Aorta (tissue), 5 donors: ENCODE data around the gene MAP4K3. TPM values are rescaled to one million over a fixed set of nuclear protein-coding genes. Genes with fewer than 3 reads are reported as not detected.

Experiments used
- ATAC-seq: fragments of 200-7000 bp; cut with Tn5 transposase; one replicate; pipeline ENCODE4 v1.9.1; 2022; ENCODE audit warnings: moderate library complexity; ENCODE audit not compliant: low FRiP score
- DNase-seq, 2 donors: peaks; one replicate each; pipeline ENCODE4 v3.0.0-alpha.2; 2020
- H3K27ac ChIP-seq, 2 donors: one replicate each; pipeline ENCODE4 v1.5.1; 2013; ENCODE audit warnings: low read length in 2 of 2, mild to moderate bottlenecking in 2 of 2, moderate library complexity in 2 of 2, control low read depth in 1 of 2, inconsistent platforms in 1 of 2, low read depth in 1 of 2
- H3K27me3 ChIP-seq, 2 donors: one replicate each; pipeline ENCODE4 v1.6.1; 2013; ENCODE audit warnings: control low read depth in 1 of 2, low read length in 1 of 2, mild to moderate bottlenecking in 1 of 2, moderate library complexity in 1 of 2; ENCODE audit not compliant: insufficient read depth in 2 of 2, control insufficient read depth in 1 of 2
- H3K36me3 ChIP-seq, 2 donors: one replicate each; pipeline ENCODE4 v1.6.1; 2013; ENCODE audit warnings: control low read depth in 1 of 2, low read length in 1 of 2, mild to moderate bottlenecking in 1 of 2; ENCODE audit not compliant: insufficient read depth in 2 of 2, control insufficient read depth in 1 of 2
- H3K4me1 ChIP-seq, 2 donors: one replicate each; pipeline ENCODE4 v1.6.1; 2013; ENCODE audit warnings: low read length in 2 of 2, control low read depth in 1 of 2, mild to moderate bottlenecking in 1 of 2, moderate library complexity in 1 of 2; ENCODE audit not compliant: insufficient read depth in 2 of 2, control insufficient read depth in 1 of 2
- H3K4me3 ChIP-seq, 2 donors: one replicate each; pipeline ENCODE4 v1.5.1; 2013; ENCODE audit warnings: low read length in 2 of 2, control low read depth in 1 of 2, mild to moderate bottlenecking in 1 of 2
- H3K9me3 ChIP-seq: one replicate; pipeline ENCODE4 v1.6.1; 2013; ENCODE audit warnings: mild to moderate bottlenecking, low read length; ENCODE audit not compliant: control insufficient read depth
- WGBS, 2 donors: extraction: QIAGEN DNeasy Blood & Tissue Kit; methylation state at CpG; one replicate each; pipeline ENCODE4 v1.1.7; 2013; 5-methylcytosine and 5-hydroxymethylcytosine counted together
- intact Hi-C, 2 donors: fragments of 100-400 bp; cut with DNase I; formaldehyde crosslinking; loops; one replicate each; pipeline versions ENCODE4 v1.14.2 to v1.15.0; 2022
- polyA plus RNA-seq, 2 donors: library from polyadenylated mRNA; stranded (reverse); fragments of 200-250 nt; gene quantifications; one replicate each; pipeline ENCODE4 v1.2.3, GENCODE V29; 2013
- total RNA-seq, 2 donors: library from RNA; stranded (reverse); fragmentation: NEBNext Ultra II Directional; extraction: Animal tissue kit (Norgen Biotek cat#: 25700); gene quantifications; one replicate each; pipeline ENCODE4 v1.2.1, GENCODE V29; 2021
- donor health status: healthy with polysubstance abuse.
- donor health status: Bipolar disorder and iron deficiency.
- donor health status: DM: no; HTN: no; CAD: no.
- donor health status: DM: no; HTN: no; CAD: no.
- donor health status: DM: yes; HTN: yes; CAD: no.

MAP4K3 gene
- total and polyA plus RNA-seq, 4 donors: 13.9 to 50.8 (median 32.9) TPM

- ATAC-seq (no peak), DNase-seq (no peak)
- Histone ChIP-seq H3K27ac (peak overlapping the region in 1 of 2 donors; percentile 59), H3K36me3 (no peaks in the 10 kb centered on the region), H3K4me1 (peaks cover 0 to 6% of the 10 kb centered on the region in 2 donors), H3K9me3 (no peaks in the 10 kb centered on the region), H3K4me3 (no peak overlapping the region), H3K27me3 (no peaks in the 10 kb centered on the region)
- intact Hi-C loops: no loop called here
- 60 to 63% methylated on average over 6 of the region's 6 CpGs for WGBS, 2 donors
Observed at GRCh38 chr2:39419282-39420223, 17.5 kb downstream of the MAP4K3 start.

GRCh38 chr2:39418491-39418890 lies 18.6 kb downstream of the MAP4K3 start:
- WGBS, 2 donors: 48 to 50% methylated on average over 5 of the region's 5 CpGs
- intact Hi-C loops: no loop called here
- H3K27ac ChIP-seq: peak overlapping the region in 1 of 2 donors; percentile 57

GRCh38 chr2:39416140-39416539 lies 20.9 kb downstream of the MAP4K3 start:
- Histone ChIP-seq H3K4me1 (peaks cover 5 to 14% of the 10 kb centered on the region in 2 donors), H3K36me3 (no peaks in the 10 kb centered on the region), H3K4me3 (no peak overlapping the region), H3K27ac (no peak overlapping the region), H3K27me3 (no peaks in the 10 kb centered on the region), H3K9me3 (no peaks in the 10 kb centered on the region)
- intact Hi-C loops: no loop called here
- no peak for ATAC-seq
- DNase-seq: no peak
- 34% methylated on average over 2 of the region's 2 CpGs for WGBS, 2 donors

More at GRCh38 chr2:39418491-39418890, 18.6 kb downstream of the MAP4K3 start:
- Histone ChIP-seq H3K36me3 (no peaks in the 10 kb centered on the region), H3K27me3 (no peaks in the 10 kb centered on the region), H3K9me3 (no peaks in the 10 kb centered on the region), H3K4me1 (peaks cover 1 to 12% of the 10 kb centered on the region in 2 donors), H3K4me3 (peak overlapping the region in 1 of 2 donors; percentile 34)
- ATAC-seq: no peak
- no peak for DNase-seq

DNA sequence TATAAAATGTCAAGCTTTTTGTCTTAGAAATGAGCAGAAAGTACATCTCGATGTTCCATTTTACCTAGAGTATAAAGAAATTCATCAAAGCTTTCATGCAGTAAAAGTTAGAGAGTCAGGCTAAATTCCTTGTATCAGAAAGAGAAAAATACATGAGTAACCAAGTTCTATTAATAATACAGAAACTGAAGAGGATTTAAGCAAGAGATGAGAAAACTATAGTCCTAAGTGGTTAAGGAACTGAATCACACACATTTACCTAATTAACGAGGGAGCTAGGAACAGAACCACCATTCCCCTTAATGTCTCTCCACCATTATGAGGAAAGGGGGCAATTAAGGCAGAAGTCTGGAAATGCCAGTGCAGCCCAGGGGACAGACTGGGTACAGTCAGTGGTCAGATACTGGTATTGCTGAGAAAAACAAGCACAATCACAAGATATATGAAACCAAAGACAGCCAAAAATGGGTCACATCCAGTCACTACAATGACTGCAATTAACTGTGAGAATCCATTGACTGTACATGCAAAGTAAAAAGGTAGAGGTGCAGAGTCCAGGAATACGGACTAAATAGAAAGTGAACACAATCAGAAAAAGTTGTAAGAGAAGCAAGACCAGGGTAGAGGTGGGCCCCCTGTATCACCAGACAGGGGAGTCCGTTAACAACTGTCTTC lies 23.9 kb downstream of the MAP4K3 start:
- Histone ChIP-seq H3K4me3 (no peak overlapping the region), H3K27ac (peak overlapping the region in 1 of 2 donors; percentile 36), H3K9me3 (no peaks in the 10 kb centered on the region), H3K4me1 (peaks cover 7 to 13% of the 10 kb centered on the region in 2 donors), H3K36me3 (no peaks in the 10 kb centered on the region), H3K27me3 (no peaks in the 10 kb centered on the region)
- intact Hi-C loops: no loop called here
- DNase-seq (no peak), ATAC-seq (no peak)
- 61 to 72% methylated on average over 4 of the region's 4 CpGs for WGBS, 2 donors

DNA sequence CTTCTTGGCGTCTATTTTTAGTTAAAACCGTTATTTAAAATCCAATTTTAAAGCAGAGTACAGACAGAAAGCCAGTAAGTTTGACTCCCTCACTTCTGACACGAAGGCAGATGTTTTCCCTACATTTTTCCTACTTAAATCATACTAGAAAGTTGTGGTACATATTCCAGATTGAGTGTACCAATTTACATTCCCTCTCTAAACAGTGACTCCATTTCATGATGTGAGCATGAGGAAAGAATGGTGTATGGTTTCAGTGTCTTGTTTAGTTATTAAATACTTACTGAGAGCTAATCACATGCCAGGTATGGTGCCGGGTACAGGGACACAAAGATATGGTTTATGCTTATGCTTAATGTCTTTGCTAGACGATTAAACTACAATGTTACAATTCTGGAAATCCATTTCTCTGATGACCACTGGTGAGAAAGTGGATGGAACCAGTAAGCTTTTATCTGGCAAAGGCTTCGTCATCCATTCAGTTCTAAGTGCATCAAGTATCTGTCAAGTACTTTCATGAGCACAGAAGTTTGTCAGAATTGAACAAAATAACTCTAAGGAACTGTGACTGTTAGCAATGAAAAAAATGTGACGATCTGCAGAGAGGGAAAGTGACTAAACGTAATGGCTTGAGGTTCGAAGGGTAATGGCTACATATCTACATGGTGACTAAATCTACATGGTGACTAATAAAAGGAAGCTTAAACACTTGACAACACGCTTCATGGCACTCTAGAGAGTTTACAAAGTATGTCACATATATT lies 25.7 kb downstream of the MAP4K3 start:
- ATAC-seq: no peak
- peak overlapping the region in 1 of 2 donors; percentile 33 for H3K27ac ChIP-seq

GRCh38 chr2:39409697-39410389 lies 27.2 kb downstream of the MAP4K3 start:
- ATAC-seq (no peak), DNase-seq (no peak)
- H3K4me1 ChIP-seq: peaks cover 8 to 13% of the 10 kb centered on the region in 2 donors
- WGBS, 2 donors: 82 to 84% methylated on average over 3 of the region's 3 CpGs
- no peaks in the 10 kb centered on the region for H3K36me3 ChIP-seq
- H3K9me3 ChIP-seq: no peaks in the 10 kb centered on the region
- H3K4me3 ChIP-seq: no peak overlapping the region
- no peak overlapping the region for H3K27ac ChIP-seq
- intact Hi-C loops: no loop called here
- no peaks in the 10 kb centered on the region for H3K27me3 ChIP-seq

More for the DNA sequence above, 25.7 kb downstream of the MAP4K3 start:
- Histone ChIP-seq H3K9me3 (no peaks in the 10 kb centered on the region), H3K36me3 (no peaks in the 10 kb centered on the region), H3K27me3 (no peaks in the 10 kb centered on the region), H3K4me3 (peak overlapping the region in 1 of 2 donors; percentile 26), H3K4me1 (peaks cover 7 to 13% of the 10 kb centered on the region in 2 donors)
- WGBS, 2 donors: 22 to 23% methylated on average over 10 of the region's 10 CpGs
- no peak for DNase-seq
- intact Hi-C loops: no loop called here

GRCh38 chr2:39408351-39409136 lies 28.5 kb downstream of the MAP4K3 start:
- intact Hi-C loops: no loop called here
- WGBS, 2 donors: 66 to 74% methylated on average over 3 of the region's 3 CpGs
- ATAC-seq (no peak), DNase-seq (no peak)
- H3K27ac ChIP-seq: no peak overlapping the region
- H3K4me1 ChIP-seq: peaks cover 7% of the 10 kb centered on the region in 2 donors
- no peaks in the 10 kb centered on the region for H3K36me3 ChIP-seq
- H3K9me3 ChIP-seq: no peaks in the 10 kb centered on the region
- H3K27me3 ChIP-seq: no peaks in the 10 kb centered on the region
- H3K4me3 ChIP-seq: no peak overlapping the region
